NCI-H748 (cell line): ENCODE measurements around the gene KIAA0408.
A peak's percentile ranks its signal among the peaks of the same experiment; 100 is the strongest.
"Not testable (repeated sequence)": the region's sequence is repeated elsewhere in the genome, so short reads cannot be mapped to it uniquely, and the experiment has no call there.

Experiments used
- DNase-seq: peaks from one replicate; lab custom pipeline; 2025; ENCODE audit not compliant: unreplicated experiment; lab: John Stamatoyannopoulos, UW

The KIAA0408 gene

DNA sequence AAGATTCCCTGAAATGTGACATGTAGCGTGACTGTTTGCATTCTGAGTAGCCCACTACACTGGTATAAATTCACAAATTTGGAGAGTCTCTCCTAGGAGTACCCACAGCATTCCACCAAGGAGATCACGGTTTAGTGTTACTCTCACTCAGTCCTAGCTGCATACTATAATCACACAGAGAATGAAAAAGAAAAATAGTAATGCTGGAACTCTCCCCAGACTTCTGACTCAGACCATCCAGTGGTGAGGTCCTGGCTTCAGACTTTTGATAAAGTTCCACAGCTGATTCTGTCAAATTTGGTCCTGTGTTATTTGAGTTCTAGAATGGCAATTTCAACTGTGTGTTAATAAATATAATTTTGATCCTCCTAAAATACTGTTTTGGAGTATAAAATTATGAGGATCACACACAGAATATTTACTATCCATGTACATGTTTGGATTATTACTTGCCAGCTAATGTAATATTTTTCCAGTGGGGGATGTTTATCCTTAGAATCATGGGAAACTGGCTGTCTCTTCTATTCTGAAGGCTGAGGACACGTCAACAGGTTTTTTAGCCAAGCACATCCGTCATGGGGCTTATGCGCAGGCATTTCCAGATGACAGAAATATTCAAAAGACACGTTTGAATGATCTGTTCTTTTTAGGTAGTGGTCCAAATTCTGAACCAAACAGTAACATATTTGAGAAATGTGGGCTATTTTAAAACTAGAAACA is 5.1 kb upstream of the KIAA0408 start:
- no peak for DNase-seq

DNA sequence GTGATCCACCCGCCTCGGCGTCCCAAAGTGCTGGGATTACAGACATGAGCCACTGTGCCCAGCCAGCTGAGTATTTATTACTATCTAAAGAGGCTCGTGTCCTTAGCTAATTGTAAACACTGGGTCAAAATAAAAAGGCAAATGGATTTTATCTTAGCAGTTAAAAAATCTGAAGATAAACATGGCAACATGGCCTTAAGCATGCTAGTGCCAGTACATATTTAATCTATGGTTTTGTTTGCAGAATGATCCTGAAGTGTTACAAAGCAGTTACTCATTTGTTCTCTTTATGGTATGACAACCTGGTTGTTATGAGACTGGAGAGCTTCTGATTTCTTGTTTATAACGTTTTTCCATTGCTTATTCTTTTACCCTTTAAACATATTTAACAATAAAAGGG is 3.9 kb upstream of the KIAA0408 start:
- no peak for DNase-seq

DNA sequence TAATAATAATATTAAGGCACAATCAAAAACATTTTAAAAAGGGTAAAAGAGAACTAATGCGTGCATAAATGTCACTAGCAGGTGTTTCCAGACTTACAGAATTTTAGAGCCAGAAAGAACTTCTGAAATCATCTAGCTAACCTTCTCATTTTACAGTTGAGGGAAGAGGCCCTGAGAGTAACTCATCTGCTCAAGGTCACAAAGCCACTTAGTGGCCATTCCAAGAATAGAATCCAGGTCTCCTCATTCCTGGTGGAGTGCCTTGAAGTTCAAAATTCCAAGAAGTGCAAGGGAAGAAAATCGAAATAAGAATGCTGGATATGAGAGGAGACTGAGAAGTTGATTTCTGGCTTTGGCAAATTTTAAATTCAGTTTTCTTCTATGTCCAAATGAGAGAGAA is 3.2 kb upstream of the KIAA0408 start:
- DNase-seq: no peak

DNA sequence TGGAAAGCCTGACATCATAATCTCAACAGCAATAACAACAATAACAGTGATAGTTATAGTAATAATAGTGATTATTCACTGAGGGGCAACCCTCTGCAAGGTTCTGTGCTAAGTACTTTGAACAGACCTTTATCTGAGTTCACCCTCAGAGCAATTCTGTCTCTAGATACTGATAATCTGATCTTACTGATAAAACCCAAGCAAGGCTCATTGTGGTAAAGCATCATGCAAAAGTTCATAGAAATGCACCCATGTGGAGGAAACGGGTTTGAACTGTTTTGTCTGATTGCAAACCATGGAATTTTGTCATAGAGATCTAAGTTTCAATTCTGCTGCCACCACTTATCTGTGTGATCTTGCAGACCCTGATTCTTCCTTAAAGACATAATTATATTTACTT is 1.3 kb upstream of the KIAA0408 start:
- no peak for DNase-seq

DNA sequence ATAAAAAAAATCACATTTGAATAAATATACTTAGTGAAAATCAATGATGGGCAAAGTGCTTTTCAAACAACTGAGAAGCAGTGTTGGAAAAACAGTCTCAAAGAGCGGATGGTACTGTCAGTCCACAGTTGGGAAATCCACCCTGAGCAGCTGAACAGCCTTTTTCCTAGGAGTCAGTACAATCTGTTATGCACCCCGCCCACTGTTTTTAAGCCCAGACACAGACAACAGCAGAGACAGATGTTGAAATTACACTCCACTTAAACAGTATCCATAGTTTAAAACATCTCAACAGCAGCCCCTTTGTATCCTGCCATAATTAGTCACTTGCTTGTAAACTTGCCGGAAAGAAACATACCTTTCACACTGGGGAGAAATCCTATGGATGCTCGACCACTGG is 372 bp downstream of the KIAA0408 start:
- peak; percentile 22 for DNase-seq

DNA sequence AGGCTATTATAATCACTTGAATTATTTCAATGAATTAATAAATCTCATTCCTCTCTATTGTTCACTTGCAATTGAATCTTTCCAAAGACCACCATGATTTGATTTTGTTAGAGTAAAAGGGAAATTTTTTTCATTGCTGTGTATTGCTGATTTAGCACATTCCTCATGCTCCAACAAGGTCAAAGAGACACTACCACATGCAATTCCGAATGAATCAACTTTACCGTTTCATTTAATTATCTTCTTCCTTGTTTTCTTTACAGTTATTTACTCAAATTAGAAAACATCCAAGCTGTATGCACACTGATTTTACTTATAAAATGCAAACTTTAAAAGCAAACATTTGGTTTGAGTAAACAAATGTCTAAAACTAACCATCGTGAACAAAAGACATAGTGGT is 967 bp downstream of the KIAA0408 start:
- no peak for DNase-seq

DNA sequence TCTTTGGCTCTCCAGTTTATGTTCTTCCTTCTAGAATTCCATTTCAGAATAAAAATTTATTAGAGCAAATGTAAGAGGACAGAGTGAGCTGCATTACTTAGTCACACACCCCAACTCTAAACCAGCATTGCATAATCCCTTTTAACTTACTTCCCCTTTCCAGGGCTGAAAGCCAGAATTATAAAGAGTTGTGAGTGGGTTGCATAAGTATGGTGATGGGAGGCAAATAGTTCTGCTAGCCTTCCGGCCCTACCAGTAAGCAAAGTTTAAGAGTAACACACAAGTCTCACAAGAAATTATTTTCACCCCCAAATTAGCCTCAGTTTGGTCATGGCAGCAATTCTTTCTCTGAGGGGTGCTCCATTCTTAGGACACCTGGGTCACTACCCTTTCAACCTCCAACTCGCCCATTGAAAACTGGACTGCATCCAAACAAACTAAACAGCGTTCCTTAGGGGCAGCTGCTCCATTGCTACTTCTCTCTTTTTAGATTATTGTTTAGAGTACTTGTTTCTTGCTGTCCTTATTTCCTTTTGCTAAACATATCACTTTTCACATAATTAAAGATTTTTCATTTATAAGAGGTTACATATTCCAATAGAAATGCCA is 1.6 kb downstream of the KIAA0408 start:
- DNase-seq: no peak

DNA sequence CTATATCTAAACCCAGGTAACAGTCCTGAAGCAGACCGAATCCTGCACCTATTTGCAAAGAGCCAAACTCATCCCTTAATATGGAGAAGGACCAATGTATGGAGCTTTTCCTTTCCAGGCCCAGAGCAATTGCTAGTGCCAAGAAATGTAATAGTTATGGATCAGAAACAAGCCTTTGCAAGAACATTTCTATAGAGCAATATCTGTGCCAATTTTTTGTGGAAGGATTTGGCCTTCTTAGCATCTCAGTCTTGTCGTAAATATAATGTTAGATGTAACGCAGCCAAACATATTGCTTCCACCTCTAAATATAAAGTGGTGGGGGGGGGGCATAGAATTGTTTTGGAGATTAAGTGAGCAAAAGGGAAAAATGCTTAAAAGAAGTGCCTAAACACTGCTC is 2.7 kb downstream of the KIAA0408 start:
- DNase-seq: no peak

DNA sequence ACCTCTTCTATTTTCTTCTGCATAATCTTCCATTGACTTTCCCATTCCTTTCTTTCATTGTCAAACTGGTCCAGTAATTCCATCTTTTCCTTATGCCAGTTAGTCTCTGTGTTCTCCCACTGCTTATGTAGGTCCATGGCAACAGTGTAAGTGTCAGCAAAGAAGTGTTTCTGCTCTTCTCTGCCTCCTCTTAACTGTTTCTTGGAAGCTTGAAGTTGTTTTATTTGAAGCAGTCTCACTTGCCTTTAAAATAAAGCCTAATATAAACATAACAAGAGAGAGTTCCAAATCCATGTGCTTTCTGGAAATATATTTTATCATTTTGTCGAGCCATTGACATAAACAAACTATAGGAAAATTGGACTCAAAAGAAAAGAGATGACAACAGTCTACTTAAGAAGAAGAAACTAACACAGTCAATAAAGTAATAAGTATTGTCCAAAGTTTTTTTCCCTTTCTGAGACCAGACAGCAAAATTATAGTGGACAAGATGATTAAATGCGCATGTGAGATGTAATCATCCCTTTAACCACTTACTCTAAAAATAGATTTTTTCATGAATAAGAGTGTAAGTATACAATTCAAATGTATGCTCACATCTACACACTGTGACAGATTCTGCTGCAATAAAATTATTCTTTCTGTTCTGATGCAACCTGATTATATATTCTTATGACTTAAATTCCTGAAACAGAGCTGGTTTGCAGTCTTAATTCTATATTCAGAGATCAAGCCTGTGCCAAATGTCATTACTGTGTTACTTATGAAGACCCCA is 5.2 kb downstream of the KIAA0408 start:
- DNase-seq: no peak

DNA sequence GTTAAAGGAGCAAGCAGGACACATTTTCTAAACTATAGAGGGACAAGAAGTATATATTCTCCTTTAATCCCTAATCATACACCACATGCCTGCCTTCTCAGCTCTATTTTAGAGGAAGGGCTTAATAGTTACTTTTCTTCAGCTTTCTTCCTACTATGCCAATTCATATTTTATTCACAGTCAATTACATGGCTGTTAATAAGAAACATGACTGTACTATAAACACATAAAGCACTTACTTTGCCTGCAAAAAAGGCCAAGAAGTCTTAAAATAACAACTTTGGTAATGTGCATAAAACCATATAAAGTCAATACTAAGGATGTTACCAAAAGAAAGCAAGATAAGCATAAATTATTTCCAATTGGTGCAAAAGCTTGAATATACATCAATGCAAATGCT is 6.4 kb downstream of the KIAA0408 start:
- DNase-seq: no peak

DNA sequence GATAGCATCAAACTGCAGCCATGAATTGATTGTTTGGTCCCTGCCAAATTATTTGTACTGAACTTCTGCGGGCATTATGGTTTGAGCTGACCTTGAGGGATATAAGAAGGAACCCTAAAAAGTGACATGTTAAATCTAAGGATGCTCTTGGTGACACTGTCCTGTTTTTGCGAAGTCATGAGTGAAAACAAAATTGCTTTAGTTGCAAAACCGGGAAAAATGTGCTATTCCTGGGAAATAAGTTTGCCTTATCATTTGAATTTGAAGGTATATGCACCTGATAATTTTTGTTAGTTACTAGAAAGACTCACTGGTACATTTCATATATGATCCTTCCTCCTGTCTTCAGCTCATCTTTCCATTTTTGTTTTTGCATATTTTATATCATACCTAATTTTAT is 7.8 kb downstream of the KIAA0408 start:
- DNase-seq: no peak

DNA sequence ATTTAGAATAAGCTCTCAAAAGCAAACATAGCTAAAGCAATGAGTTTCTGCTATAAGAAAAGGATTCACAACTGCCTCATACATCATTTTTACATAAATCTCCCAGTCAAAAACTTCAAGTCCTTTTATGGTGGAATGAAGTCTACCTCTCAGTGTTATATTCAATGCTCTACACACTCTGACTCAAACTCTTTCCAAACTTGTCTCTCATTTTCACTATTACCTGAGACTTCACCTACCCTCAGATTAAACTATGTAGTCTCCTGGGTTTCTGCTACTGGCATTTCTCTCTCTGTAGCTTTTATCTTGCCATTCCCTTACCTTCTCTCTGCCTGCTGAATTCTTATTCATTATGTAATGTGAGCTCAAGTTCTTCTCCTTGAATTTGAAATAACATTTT is 11.4 kb downstream of the KIAA0408 start:
- DNase-seq: no peak

DNA sequence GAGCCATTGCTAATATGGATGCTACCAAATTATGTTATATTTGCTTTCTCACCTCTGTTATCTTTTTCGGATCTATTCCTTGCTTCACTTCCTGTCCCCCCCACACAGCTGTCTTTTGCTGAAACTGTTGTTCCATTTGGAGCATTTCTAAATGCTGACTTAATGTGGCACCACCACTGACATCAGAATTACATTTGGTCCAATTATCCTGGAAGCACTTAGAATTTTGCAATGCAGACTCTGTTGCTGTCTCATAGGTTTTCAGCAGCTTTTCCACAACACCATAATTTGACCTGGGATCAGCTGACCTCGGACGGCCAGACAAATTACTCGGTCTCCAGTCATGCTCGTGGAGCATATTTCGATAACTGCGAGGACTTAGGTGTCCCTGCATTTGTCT is 12.8 kb downstream of the KIAA0408 start:
- no peak for DNase-seq

DNA sequence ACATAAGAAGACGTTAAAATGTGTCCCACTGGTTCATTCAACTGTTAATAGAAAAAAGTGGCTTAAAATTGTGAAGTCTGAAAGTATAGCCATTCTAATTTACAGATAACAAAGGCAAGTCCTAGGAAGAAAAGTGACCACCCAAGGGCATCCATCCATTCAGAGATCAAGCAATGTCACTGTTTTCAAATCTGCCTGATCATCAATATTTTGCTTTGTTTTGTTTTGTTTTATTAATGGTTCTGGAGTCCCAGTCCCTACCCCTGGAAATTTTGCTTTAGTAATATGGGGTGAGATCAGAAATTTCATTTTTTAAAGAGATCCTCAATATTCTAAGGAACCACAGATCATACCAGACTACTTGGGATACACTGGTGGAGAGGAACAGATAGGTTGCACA is 17.3 kb downstream of the KIAA0408 start:
- DNase-seq: no peak

DNA sequence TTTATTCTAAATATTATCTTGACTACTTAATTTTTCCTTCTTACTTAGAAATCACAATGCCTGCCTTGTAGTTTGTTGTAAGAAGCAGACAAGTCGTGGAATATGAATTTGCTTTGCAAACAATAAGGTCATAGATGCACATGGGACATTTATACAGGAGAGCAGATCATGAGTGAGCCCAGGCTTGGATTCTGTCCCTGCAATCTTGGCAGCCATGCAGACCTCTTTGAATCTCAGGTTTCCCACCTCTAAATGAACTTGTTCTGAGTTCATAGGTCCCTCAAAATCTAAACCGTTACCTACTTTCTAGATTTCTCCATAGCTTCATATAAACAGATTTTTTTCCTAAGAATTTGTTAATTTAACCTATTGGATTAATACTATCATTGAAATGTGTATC is 19.5 kb downstream of the KIAA0408 start:
- DNase-seq: no peak

DNA sequence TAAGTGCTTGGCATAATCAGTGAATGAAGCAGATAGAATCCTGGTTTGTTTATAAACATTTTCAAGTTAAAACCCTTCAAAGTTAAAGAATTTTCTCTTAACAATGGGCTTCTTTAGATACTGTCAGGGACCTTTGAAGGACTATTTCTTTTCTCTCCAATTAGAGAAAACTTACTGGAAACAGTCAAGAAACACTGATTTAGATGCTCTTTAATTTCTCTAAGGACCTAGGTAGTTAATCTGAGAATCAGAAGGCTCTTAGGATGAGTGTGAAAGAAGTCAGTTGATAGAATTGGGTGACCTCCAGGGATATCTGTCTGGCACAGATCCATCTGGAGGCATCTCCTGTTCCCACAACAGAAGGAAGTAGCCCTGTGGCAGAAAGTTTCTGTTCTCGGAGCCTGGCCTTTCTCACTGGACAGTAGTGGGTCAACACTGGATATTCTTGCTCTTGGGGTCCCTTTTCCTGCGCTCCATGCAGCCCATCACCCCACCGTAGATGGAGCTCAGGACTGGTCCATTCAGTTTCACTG is 22.5 kb downstream of the KIAA0408 start:
- DNase-seq: no peak

DNA sequence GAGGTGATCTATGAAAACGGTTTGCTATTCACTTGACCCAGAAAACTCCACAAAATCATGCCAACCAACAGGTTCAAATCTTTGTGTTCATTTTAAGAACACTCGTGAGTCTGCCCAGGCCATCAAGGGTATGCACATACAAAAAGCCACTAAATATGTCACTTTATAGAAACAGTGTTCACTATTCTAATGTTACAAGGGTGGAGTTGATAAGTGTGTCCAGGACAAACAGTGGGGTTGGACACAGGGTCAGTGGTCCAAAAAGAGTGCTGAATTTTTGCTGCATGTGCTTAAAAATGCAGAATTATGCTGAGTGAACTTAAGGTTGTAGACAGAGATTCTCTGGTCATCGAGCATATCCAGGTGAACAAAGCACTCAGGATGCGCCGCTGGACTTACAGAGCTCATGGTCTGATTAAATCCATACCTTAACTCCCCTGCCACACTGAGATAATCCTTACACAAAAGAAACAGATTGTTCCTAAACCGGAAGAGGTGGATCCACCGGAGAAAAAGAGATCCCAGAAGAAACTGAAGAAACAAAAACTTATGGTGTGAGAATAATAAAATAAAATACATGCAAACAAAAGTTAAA is 23.5 kb downstream of the KIAA0408 start:
- DNase-seq: no peak

DNA sequence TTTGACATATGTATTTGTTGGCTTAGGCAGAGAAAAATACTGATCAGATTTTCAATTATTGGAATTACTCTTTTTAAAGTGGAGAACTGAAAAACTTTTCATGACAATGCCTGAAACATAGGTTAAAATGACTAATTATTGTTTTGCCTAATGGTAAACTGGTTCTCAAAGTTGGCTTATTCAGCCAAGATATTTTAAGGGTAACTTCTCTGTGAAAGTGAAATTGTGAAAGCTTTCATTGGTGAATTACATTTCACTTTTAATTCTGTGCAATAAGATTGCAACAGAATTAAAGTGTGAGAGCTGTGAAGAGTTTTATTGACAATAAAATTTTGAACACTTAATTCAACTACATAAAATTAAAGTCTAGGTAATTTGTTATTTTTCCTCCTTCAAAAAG is 24.5 kb downstream of the KIAA0408 start:
- DNase-seq: no peak

DNA sequence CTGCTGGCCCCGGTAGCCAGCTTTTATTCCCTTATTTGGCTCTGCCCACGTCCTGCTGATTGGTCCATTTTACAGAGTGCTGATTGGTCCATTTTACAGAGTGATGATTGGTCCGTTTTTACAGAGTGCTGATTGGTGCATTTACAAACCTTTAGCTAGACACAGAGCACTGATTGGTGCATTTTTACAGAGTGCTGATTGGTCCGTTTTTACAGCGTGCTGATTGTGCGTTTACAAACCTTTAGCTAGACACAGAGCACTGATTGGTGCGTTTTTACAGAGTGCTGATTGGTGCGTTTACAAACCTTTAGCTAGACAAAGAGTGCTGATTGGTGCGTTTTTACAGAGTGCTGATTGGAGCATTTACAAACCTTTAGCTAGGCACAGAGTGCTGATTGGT is 30.6 kb downstream of the KIAA0408 start:
- not testable (repeated sequence) for DNase-seq

DNA sequence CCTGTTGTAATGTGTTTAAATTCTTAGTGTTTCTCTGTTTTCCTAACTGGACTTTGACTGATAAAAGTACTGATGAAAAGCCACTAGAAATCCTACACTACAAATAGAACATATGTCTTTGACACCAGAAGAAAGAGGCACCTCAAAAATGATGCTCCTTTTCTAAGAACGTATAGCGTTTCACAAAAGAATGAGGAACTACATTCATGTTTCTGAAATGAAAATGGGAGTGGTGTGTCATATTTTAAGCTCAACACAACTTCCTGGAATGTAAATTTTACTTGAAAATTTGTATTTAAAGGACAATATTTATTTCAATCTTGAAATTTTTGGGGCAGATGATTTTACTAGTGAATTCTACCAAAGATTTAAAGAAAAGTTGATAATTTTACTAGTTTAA is 35.3 kb downstream of the KIAA0408 start:
- DNase-seq: no peak

DNA sequence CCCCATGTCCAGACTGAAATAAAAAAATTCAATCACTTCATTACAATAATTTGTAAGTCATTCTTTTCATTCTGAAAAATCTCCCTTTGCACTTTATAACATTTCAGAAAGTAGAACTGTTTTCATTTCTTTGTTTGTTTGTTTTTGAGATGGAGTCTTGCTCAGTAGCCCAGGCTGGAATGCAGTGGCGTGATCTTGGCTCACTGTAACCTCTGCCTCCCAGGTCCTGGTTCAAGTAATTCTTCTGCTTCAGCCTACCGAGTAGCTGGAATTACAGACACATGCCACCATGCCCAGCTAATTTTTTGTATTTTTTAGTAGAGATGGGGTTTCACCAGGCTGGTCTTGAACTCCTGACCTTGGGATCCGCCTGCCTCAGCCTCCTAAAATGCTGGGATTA is 38.0 kb downstream of the KIAA0408 start:
- not testable (repeated sequence) for DNase-seq

DNA sequence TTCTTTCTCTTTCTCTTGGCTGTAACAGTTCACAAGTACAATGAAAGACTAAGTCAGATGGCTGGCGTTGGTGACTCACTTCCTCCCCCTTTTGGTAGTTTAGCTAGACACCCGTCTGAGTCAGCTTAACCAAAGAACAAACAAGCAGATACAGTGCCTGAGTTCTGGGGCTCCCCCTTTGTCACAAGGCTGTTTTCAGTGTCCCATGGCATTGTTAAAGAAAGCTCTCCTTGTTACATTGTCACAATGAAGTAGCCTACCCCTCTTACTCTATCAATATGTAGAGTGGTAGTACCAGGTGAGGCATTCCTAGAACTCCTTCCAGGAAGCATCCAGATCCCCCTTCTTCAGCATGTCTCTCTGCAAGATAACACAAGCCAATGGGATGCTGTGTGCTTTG is 38.6 kb downstream of the KIAA0408 start:
- peak; percentile 61 for DNase-seq
